GM20000 (cell line): ENCODE data around the gene GHITM.

ENCODE experiments used
- DNase-seq: peaks from one replicate; pipeline ENCODE4 v3.0.0; 2012; ENCODE audit warnings: low spot score
- CTCF ChIP-seq: IDR thresholded peaks from 2 replicates; pipeline ENCODE4 v1.5.1; 2012; ENCODE audit warnings: mild to moderate bottlenecking, control low read depth; ENCODE audit errors: extremely low read depth, missing control alignments

GHITM gene

GRCh38 chr10:84193846-84194423 is 54.6 kb downstream of the GHITM start:
- no peak for TF ChIP-seq CTCF
- DNase-seq, result no peak

DNA sequence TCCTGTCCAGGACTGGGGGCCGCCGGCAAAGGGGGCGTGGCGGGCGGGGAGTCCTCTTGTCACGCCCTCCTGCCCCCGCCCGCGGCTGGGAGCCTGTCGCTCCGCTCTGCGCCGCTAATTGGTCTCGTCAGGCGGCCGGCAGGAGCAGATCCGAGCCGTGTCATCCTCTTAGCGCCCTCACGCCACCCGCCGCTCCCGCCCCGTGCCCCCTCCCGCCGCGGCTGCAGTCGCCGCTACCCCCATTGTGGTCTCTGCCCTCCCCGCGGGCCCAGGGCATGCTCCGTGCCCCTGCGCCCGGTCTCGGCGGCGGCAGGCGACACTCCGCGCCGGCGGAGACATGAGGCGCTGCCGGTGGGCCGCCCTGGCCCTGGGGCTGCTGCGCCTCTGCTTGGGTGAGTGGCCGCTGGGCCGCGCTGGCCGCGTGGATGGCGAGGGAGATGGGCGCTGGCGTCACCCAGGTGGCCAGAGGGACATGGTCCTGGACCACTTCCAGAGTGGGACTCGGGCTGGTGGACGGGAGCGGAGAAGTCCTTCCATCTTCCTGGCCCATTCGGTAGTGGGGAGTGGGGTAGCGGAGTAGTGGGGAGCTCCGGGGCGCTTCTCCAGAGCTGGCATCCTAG is 55.2 kb downstream of the GHITM start, which contains the start of gene CDHR1:
Gene CDHR1, plus strand, starts transcription at position 114 of the 620 bp plus-strand sequence. Its CDS starts 224 bp downstream, at position 338.
- peak; percentile 78 for DNase-seq
- TF ChIP-seq CTCF, result no peak

- no peak for TF ChIP-seq CTCF
Measured at GRCh38 chr10:84195044-84195830, 55.9 kb downstream of the GHITM start.

DNA sequence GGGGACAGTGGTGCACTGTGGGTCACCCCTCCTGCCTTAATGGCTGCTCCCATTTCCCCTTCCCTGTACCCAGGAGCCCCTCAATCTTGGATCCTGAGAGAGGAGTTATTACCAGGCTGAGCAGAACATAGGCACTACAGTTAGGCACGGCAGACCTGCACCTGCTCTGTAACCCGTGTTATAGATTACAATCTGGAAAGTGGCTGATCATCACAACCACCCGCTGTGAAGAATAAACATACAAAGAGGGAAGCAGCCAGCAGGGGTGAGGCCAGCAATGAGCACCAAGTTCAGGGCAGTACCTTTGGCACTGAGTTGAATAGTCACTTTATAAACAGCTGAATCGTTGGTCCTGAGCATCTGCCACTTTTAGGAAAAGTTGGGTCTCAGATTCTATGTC is 56.8 kb downstream of the GHITM start:
- no peak for TF ChIP-seq CTCF

More at GRCh38 chr10:84195044-84195830, 55.9 kb downstream of the GHITM start:
- DNase-seq, result no peak

GRCh38 chr10:84196941-84197340 is 57.6 kb downstream of the GHITM start:
- no peak for TF ChIP-seq CTCF
- no peak for DNase-seq

More for the DNA sequence above, 56.8 kb downstream of the GHITM start:
- DNase-seq, result no peak

DNA sequence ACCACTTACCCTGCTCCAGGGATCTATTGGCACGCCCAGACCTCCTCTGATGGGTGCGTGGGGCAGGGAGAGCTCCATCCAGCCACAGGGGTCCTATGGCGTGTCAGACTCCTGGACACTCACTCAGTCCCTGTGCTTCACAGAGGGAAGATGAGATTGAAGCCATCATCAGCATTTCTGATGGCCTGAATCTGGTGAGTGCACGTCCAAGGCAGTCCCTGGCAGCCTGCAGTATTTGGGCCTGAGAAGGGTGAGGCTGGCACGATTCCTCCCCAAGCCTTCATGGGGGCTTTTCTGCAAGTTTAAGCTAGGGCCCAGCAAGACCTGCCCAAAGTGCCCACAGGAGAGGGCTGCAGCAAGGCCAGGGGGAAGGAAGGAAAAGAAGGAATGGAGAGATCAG is 58.3 kb downstream of the GHITM start:
- no peak for DNase-seq
- TF ChIP-seq CTCF, result no peak
